Measurements from ENCODE around the gene TECPR2.

DNA sequence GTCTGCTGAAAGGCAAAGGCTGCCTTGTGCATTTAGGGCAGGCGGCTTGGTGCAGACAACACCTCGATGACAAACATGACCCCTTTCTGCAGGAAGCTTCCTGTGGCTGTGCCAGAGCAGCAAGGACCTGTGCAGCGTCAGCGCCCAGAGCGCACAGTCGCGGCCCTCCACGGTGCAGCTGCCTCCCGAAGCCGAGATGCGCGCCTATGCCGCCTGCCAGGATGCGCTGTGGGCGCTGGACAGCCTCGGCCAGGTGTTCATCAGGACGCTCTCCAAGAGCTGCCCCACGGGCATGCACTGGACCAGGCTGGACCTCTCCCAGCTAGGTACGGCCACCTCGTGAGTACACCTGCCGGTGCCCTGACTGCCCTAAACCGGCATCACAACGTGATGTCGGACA, 89.6 kb downstream of the TECPR2 start:
- TF ChIP-seq GABPA (IDR thresholded peaks at IDR 0.05 in 1 of 2, conservative IDR thresholded peaks at IDR 0.05 in 1 of 2) (no peak), YY1 (IDR thresholded peaks at IDR 0.05) (no peak), NR2F2 (IDR thresholded peaks at IDR 0.05) (no peak), RAD21 (IDR thresholded peaks at IDR 0.05) (no peak), TAF1 (conservative IDR thresholded peaks at IDR 0.05) (no peak), EGR1 (IDR thresholded peaks at IDR 0.05; ENCODE audit: low read depth in 2 of 2) (no peak), JUND (IDR thresholded peaks at IDR 0.05) (no peak)
- TF ChIP-seq, protein P1, sequence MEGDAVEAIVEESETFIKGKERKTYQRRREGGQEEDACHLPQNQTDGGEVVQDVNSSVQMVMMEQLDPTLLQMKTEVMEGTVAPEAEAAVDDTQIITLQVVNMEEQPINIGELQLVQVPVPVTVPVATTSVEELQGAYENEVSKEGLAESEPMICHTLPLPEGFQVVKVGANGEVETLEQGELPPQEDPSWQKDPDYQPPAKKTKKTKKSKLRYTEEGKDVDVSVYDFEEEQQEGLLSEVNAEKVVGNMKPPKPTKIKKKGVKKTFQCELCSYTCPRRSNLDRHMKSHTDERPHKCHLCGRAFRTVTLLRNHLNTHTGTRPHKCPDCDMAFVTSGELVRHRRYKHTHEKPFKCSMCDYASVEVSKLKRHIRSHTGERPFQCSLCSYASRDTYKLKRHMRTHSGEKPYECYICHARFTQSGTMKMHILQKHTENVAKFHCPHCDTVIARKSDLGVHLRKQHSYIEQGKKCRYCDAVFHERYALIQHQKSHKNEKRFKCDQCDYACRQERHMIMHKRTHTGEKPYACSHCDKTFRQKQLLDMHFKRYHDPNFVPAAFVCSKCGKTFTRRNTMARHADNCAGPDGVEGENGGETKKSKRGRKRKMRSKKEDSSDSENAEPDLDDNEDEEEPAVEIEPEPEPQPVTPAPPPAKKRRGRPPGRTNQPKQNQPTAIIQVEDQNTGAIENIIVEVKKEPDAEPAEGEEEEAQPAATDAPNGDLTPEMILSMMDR (IDR thresholded peaks at IDR 0.05; ENCODE audit: low read depth, low read length, missing input control) = no peak
- TF ChIP-seq, protein P2, sequence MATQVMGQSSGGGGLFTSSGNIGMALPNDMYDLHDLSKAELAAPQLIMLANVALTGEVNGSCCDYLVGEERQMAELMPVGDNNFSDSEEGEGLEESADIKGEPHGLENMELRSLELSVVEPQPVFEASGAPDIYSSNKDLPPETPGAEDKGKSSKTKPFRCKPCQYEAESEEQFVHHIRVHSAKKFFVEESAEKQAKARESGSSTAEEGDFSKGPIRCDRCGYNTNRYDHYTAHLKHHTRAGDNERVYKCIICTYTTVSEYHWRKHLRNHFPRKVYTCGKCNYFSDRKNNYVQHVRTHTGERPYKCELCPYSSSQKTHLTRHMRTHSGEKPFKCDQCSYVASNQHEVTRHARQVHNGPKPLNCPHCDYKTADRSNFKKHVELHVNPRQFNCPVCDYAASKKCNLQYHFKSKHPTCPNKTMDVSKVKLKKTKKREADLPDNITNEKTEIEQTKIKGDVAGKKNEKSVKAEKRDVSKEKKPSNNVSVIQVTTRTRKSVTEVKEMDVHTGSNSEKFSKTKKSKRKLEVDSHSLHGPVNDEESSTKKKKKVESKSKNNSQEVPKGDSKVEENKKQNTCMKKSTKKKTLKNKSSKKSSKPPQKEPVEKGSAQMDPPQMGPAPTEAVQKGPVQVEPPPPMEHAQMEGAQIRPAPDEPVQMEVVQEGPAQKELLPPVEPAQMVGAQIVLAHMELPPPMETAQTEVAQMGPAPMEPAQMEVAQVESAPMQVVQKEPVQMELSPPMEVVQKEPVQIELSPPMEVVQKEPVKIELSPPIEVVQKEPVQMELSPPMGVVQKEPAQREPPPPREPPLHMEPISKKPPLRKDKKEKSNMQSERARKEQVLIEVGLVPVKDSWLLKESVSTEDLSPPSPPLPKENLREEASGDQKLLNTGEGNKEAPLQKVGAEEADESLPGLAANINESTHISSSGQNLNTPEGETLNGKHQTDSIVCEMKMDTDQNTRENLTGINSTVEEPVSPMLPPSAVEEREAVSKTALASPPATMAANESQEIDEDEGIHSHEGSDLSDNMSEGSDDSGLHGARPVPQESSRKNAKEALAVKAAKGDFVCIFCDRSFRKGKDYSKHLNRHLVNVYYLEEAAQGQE (IDR thresholded peaks at IDR 0.05) = no peak
- TF ChIP-seq, protein P3, sequence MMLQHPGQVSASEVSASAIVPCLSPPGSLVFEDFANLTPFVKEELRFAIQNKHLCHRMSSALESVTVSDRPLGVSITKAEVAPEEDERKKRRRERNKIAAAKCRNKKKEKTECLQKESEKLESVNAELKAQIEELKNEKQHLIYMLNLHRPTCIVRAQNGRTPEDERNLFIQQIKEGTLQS (IDR thresholded peaks at IDR 0.05) = no peak
